ENCODE results near the gene ZMAT3.

The ZMAT3 gene

DNA sequence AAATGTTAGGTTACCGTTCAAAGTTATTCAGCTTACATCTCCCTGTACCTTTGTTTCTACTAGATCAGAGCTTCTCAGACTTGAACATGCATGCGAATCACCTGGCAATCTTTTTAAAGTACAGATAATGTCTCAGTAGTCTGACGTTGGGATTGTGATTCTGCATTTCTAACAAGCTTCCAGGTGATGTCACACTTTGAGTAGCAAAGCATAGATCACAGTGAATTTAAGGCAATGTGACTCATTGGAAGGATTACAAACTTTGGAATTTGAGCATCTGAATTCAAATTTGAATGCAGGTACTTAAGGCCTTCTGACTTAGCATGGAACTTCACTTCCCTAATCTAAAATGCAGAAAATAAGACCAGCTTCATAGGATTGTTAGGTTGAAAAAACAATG, 10.8 kb upstream of the ZMAT3 start:
- no peak for DNase-seq (ENCODE audit: low read depth)
- TF ChIP-seq, protein P1, sequence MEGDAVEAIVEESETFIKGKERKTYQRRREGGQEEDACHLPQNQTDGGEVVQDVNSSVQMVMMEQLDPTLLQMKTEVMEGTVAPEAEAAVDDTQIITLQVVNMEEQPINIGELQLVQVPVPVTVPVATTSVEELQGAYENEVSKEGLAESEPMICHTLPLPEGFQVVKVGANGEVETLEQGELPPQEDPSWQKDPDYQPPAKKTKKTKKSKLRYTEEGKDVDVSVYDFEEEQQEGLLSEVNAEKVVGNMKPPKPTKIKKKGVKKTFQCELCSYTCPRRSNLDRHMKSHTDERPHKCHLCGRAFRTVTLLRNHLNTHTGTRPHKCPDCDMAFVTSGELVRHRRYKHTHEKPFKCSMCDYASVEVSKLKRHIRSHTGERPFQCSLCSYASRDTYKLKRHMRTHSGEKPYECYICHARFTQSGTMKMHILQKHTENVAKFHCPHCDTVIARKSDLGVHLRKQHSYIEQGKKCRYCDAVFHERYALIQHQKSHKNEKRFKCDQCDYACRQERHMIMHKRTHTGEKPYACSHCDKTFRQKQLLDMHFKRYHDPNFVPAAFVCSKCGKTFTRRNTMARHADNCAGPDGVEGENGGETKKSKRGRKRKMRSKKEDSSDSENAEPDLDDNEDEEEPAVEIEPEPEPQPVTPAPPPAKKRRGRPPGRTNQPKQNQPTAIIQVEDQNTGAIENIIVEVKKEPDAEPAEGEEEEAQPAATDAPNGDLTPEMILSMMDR (IDR thresholded peaks at IDR 0.05; ENCODE audit: control insufficient read depth, insufficient read depth, low read depth, low read length, missing control alignments) = no peak
- no peak overlapping the region for H3K4me3 ChIP-seq (ENCODE audit: control insufficient read depth, low read depth, low read length)

DNA sequence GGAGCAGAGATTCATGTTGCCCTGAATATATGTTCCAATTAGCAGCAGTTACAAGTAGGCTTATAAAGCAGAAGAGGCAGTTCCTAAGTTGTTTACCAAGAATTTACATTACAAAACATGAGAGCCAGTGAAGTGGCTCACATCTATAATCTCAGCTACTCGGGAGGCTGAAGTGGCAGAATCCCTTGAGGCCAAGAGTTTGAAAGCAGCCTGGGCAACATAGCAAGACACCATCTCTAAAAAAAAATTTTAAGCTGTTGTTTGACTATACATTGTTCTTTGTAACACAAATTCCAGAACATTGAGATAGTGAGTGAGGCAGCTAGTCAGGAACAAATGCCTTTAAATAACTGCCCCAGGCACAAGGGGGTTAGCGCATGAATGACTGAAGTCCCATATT, 10.3 kb upstream of the ZMAT3 start:
- no peak for DNase-seq (ENCODE audit: low read depth)
- TF ChIP-seq, protein P1 (IDR thresholded peaks at IDR 0.05; ENCODE audit: control insufficient read depth, insufficient read depth, low read depth, low read length, missing control alignments) = no peak
- no peak overlapping the region for H3K4me3 ChIP-seq (ENCODE audit: control insufficient read depth, low read depth, low read length)

DNA sequence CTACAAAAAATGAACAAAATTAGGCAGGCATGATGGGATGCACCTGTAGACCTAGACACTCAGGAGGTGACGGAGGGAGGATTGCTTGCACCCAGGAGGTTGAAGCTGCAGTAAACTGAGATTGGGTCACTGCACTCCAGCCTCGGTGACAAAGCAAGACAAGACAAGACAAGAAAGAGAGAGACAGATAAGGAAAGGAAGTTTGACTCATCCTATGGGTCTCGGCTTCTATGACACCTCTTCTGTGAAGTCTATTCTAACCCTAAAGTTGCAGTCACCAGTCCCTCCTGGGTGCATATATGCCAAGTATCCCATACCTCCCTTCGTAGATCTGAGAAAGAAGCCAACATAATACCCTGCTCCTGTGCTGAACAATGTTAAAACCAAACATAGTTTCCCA, 7.9 kb upstream of the ZMAT3 start:
- DNase-seq (ENCODE audit: low read depth) = no peak
- TF ChIP-seq, protein P1 (IDR thresholded peaks at IDR 0.05; ENCODE audit: control insufficient read depth, insufficient read depth, low read depth, low read length, missing control alignments) = no peak
- H3K4me3 ChIP-seq (ENCODE audit: control insufficient read depth, low read depth, low read length) = no peak overlapping the region

DNA sequence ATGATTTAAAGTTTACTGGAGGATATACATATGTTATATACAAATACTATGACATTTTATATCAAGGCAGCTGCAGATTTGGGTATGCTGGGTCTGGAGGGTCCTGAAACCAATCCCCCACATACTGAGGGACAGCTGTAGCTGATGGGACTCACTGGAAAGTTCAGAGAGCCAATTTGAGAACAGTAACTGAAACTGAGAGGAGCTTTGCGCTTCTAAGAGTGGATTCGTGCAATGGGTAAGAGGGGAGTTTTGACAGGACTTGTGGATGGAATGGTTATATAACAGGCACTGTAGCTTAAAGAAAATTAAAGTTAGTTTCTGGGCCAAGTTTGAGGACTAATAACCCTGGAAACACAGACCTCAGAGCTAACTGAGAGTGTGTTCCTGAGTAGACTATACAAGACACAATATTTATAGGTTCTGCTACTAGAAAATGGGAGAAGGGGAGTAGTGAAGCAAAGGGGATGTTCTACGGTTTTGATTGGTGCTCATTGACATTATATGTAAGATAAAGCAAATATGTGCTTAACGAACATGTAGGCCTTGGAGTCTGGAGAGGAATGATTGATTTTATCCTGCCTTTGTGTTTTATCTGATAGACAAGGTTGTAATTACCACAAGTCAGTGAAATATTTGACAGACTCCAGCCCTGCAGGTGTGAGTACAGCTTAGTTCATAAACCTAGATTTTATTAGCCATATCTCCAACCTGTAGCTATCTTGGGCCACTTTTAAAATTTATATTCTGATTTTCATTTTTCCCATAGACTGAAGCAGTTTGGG, 4.8 kb upstream of the ZMAT3 start:
- no peak for DNase-seq (ENCODE audit: low read depth)
- TF ChIP-seq, protein P1 (IDR thresholded peaks at IDR 0.05; ENCODE audit: control insufficient read depth, insufficient read depth, low read depth, low read length, missing control alignments) = no peak
- no peak overlapping the region for H3K4me3 ChIP-seq (ENCODE audit: control insufficient read depth, low read depth, low read length)

DNA sequence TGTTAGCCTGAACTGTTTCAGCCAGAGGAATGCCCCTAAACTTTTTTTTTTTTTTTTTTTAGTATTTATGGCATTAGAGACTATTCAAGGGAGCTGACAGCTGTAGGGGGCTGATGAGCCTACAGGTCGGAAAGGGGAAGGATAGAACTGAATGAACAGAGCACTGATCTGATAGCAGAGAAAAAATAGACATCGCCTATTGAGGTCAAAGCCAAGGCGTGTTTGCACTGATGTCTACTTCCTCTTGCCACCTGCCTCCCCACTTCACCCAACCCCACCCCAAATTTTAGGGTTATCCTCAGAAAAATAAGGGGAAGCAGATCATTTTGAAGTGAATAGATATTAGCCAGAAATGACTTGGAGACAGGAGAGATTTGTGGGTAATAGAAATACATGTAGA, 3.0 kb upstream of the ZMAT3 start:
- no peak overlapping the region for H3K4me3 ChIP-seq (ENCODE audit: control insufficient read depth, low read depth, low read length)
- no peak for DNase-seq (ENCODE audit: low read depth)
- TF ChIP-seq, protein P1 (IDR thresholded peaks at IDR 0.05; ENCODE audit: control insufficient read depth, insufficient read depth, low read depth, low read length, missing control alignments) = no peak

DNA sequence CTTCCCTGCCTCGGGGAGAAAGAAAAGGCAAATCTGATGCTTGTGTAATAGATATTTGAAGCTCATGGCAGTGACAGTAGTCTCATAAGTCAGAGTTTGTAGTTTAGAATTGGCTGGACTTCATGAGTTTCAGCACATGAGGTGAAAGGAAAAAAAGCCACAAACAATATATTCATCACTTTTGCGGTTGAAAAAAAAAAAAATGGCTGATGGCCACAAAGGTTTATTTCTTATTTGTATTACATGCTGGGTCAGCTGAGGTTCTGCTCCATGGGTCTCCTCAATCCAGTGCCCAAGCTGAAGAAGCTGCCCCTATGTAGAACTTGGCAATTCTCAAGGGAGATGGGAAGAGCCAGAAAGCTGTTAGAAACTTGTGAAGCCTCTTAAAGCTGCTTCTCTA, 2.2 kb upstream of the ZMAT3 start:
- no peak overlapping the region for H3K4me3 ChIP-seq (ENCODE audit: control insufficient read depth, low read depth, low read length)
- TF ChIP-seq, protein P1 (IDR thresholded peaks at IDR 0.05; ENCODE audit: control insufficient read depth, insufficient read depth, low read depth, low read length, missing control alignments) = no peak
- no peak for DNase-seq (ENCODE audit: low read depth)

Data from AG09309 (cell line).